SK-N-SH (cell line): Measurements from ENCODE around the gene PEDS1. TPM values are rescaled to one million over a fixed set of nuclear protein-coding genes. Genes with fewer than 3 reads are reported as not detected.
A peak's percentile ranks its signal among the peaks of the same experiment; 100 is the strongest.

ENCODE experiments used
- CTCF ChIA-PET: fragments of 300-600, 350-600 bp; formaldehyde crosslinking; extraction: SDS; loops from one replicate; lab custom pipeline; 2021; lab: Yijun Ruan, JAX
- POLR2A ChIA-PET: fragments of 350-600 bp; sonication (Branson Sonifier 250); formaldehyde crosslinking; extraction: SDS; loops from one replicate; lab custom pipeline; 2020; ENCODE audit warnings: antibody characterized with exemption, inconsistent platforms; lab: Yijun Ruan, JAX
- DNase-seq: peaks from one replicate; pipeline ENCODE4 v3.0.0; 2012
- H2AFZ ChIP-seq: fragments of 200-600 bp; sonication (generic); 2 replicates; pipeline ENCODE4 v1.8.1; 2016; ENCODE audit warnings: antibody characterized with exemption, mild to moderate bottlenecking, low read depth
- H3F3A ChIP-seq: fragments of 200-600 bp; sonication (generic); replicated peaks from 2 replicates; pipeline ENCODE3; 2016; ENCODE audit warnings: antibody characterized with exemption, mild to moderate bottlenecking; ENCODE audit not compliant: insufficient read depth
- H3K27ac ChIP-seq, 2 experiments: fragments of 200-500 bp in 1 of 2; fragments of 200-600 bp in 1 of 2; sonication (Bioruptor generic) in 1 of 2; sonication (generic), shearing (Covaris generic) in 1 of 2; 2 replicates each; pipeline versions ENCODE4 v1.5.1 to v1.6.1; 2014 to 2016; ENCODE audit warnings: low read depth in 2 of 2, inconsistent platforms in 1 of 2, low read length in 1 of 2, mild to moderate bottlenecking in 1 of 2, mixed read lengths in 1 of 2
- H3K27me3 ChIP-seq: fragments of 200-600 bp; sonication (generic), shearing (Covaris generic); 2 replicates; pipeline ENCODE4 v1.6.1; 2016; ENCODE audit warnings: mixed run types; ENCODE audit not compliant: insufficient read depth
- H3K36me3 ChIP-seq, 2 experiments: fragments of 200-500 bp in 1 of 2; fragments of 200-600 bp in 1 of 2; sonication (Bioruptor generic) in 1 of 2; sonication (generic) in 1 of 2; replicated peaks in 1 of 2; 2 replicates each; pipeline versions ENCODE3 to v1.5.1; 2014 to 2016; ENCODE audit warnings: low read length in 1 of 2, mild to moderate bottlenecking in 1 of 2; ENCODE audit not compliant: insufficient read depth in 2 of 2, control insufficient read depth in 1 of 2
- H3K4me1 ChIP-seq, 2 experiments: fragments of 200-500 bp in 1 of 2; fragments of 200-600 bp in 1 of 2; sonication (Bioruptor generic) in 1 of 2; sonication (generic), shearing (Covaris generic) in 1 of 2; 2 replicates each; pipeline versions ENCODE4 v1.5.1 to v1.6.1; 2014 to 2016; ENCODE audit warnings: low read depth in 1 of 2, low read length in 1 of 2, mixed run types in 1 of 2; ENCODE audit not compliant: insufficient read depth in 2 of 2, control insufficient read depth in 1 of 2
- H3K4me2 ChIP-seq: fragments of 200-600 bp; sonication (generic), shearing (Covaris generic); 2 replicates; pipeline ENCODE4 v1.6.1; 2017; ENCODE audit warnings: mixed run types
- H3K4me3 ChIP-seq, 2 experiments: fragments of 200-500 bp in 1 of 2; fragments of 200-600 bp in 1 of 2; sonication (Bioruptor generic) in 1 of 2; sonication (generic), shearing (Covaris generic) in 1 of 2; 2 replicates each; pipeline versions ENCODE4 v1.5.1 to v1.8.1; 2014 to 2016; ENCODE audit warnings: low read depth in 2 of 2, inconsistent platforms in 1 of 2, low read length in 1 of 2, mild to moderate bottlenecking in 1 of 2, mixed read lengths in 1 of 2, moderate library complexity in 1 of 2
- H3K79me2 ChIP-seq: fragments of 200-600 bp; sonication (generic); 2 replicates; pipeline ENCODE4 v1.8.1; 2017; ENCODE audit warnings: mild to moderate bottlenecking; ENCODE audit not compliant: insufficient read depth
- H3K9ac ChIP-seq: fragments of 200-600 bp; sonication (generic); 2 replicates; pipeline ENCODE4 v1.6.1; 2017; ENCODE audit warnings: mixed run types
- H3K9me2 ChIP-seq: fragments of 200-600 bp; sonication (generic); 2 replicates; pipeline ENCODE4 v1.6.1; 2017; ENCODE audit warnings: mixed run types
- H3K9me3 ChIP-seq: fragments of 200-600 bp; sonication (generic); 2 replicates; pipeline ENCODE4 v1.6.1; 2017; ENCODE audit warnings: mixed run types, mild to moderate bottlenecking, moderate library complexity
- H4K20me1 ChIP-seq: fragments of 200-600 bp; sonication (generic); 2 replicates; pipeline ENCODE4 v1.6.1; 2017; ENCODE audit warnings: mild to moderate bottlenecking, mixed run types; ENCODE audit not compliant: insufficient read depth
- ELF1 ChIP-seq: IDR thresholded peaks from 2 replicates; pipeline ENCODE4 v1.4.0; 2012
- FOXJ3 ChIP-seq: sonication (generic); formaldehyde crosslinking; IDR thresholded peaks from 2 replicates; pipeline ENCODE4 v1.5.1; 2020; ENCODE audit warnings: mild to moderate bottlenecking, missing genetic modification reagents
- FOXM1 ChIP-seq: IDR thresholded peaks from 2 replicates; pipeline ENCODE4 v1.4.0; 2012; ENCODE audit warnings: low read depth, mild to moderate bottlenecking
- IRF3 ChIP-seq: fragments of 150-350 bp; IDR thresholded peaks from 2 replicates; pipeline ENCODE4 v1.6.1; 2016; ENCODE audit warnings: mild to moderate bottlenecking, low read depth, low read length
- MEF2A ChIP-seq: IDR thresholded peaks from 2 replicates; pipeline ENCODE4 v1.4.0; 2012; ENCODE audit warnings: low read depth, borderline replicate concordance
- MXI1 ChIP-seq: IDR thresholded peaks from 2 replicates; pipeline ENCODE4 v1.6.1; 2012; ENCODE audit warnings: mild to moderate bottlenecking, low read depth, low read length, improper control_type of control experiment
- NRF1 ChIP-seq: IDR thresholded peaks from 2 replicates; pipeline ENCODE4 v1.6.1; 2012; ENCODE audit warnings: low read depth, mild to moderate bottlenecking, low read length
- POLR2AphosphoS5 ChIP-seq: IDR thresholded peaks from 2 replicates; pipeline ENCODE4 v1.6.1; 2012; ENCODE audit warnings: low read depth, low read length
- RCOR1 ChIP-seq: fragments of 150-350 bp; IDR thresholded peaks from 2 replicates; pipeline ENCODE4 v1.6.1; 2017; ENCODE audit warnings: antibody characterized with exemption, low read length
- RXRA ChIP-seq: IDR thresholded peaks from 2 replicates; pipeline ENCODE4 v1.4.0; 2012; ENCODE audit warnings: low read depth, mild to moderate bottlenecking, borderline replicate concordance
- TAF1 ChIP-seq: IDR thresholded peaks from 2 replicates; pipeline ENCODE4 v1.6.1; 2012; ENCODE audit warnings: low read depth, mild to moderate bottlenecking, low read length, moderate library complexity, borderline replicate concordance
- TCF12 ChIP-seq: IDR thresholded peaks from 2 replicates; pipeline ENCODE4 v1.4.0; 2012
- TEAD4 ChIP-seq: IDR thresholded peaks from 2 replicates; pipeline ENCODE4 v1.4.0; 2012; ENCODE audit warnings: mild to moderate bottlenecking, borderline replicate concordance; ENCODE audit not compliant: insufficient read depth
- YY1 ChIP-seq: IDR thresholded peaks from 2 replicates; pipeline ENCODE4 v1.4.0; 2012; ENCODE audit warnings: low read depth, mild to moderate bottlenecking
- WGBS: methylation state at CpG from one replicate; pipeline ENCODE4 v1.1.6; 2017; ENCODE audit warnings: low lambda C conversion rate; 5-methylcytosine and 5-hydroxymethylcytosine counted together
- polyA plus RNA-seq, 3 experiments: library from polyadenylated mRNA; depleted of rRNA; stranded (reverse); fragments of >200 nt; gene quantifications; 2 replicates each; pipeline ENCODE4 v1.2.3, GENCODE V29; 2012
- TF ChIP-seq, protein P1 (sequence below): fragments of 150-350 bp; IDR thresholded peaks from 2 replicates; pipeline ENCODE4 v1.6.1; 2017; ENCODE audit warnings: antibody characterized with exemption, low read length, low read depth, borderline replicate concordance

PEDS1 gene
- polyA plus RNA-seq, 1 of the 3 experiments (the other 2 are of a cell fraction), result 18.3 TPM

DNA sequence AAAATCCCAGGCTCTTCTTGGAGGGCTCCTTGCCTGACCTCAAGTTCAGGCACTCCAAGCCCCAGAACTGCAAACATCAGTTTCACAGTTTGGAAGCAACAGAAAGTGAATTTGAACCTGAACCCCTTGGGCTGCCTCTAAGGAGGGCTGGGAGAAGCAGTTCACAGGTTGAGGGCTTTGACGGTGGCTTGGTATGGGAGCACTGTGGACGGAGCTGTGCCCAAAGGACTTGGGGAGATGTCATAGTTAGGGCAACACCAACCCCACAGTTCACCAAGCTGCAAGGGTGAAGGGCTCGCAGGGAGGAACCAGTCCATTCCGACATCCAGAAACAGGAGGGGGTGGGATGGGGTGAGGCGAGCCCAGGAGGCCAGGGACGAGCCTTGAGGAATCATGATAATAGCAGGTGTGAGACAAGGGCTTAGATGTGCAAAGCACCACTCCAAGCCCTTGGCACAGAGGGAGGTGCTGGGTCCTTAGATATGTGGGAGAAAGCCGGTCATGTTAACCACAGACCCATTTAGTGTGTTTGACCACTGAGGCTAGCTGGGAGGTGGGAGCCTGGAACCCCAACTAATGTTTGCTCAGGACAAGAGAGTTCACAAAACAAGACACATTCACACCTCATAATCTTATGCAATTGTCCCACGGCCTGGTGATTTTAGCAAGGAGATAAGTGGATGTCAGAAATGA, 41.5 kb upstream of the PEDS1 start:
- CTCF ChIA-PET, result interaction anchor here (1.1 kb wide), 2 partner anchors 185 to 269 kb away, joined by 3 read pairs; no protein-coding TSS in a partner anchor
- Histone ChIP-seq H3K4me1 (peaks cover 4 to 19% of the 10 kb centered on the region in 2 experiments; a peak in 3 of 4 replicates), H2AFZ (no peak overlapping the region), H3K9ac (no peak overlapping the region), H3K9me2 (no peaks in the 10 kb centered on the region), H3F3A (peaks cover 3% of the 10 kb centered on the region), H3K36me3 (peaks cover 0 to 9% of the 10 kb centered on the region in 2 experiments), H3K4me3 (no peak overlapping the region), H3K4me2 (peak overlapping the region; percentile 92; the same call in 1 of the 2 replicates), H3K27ac (no peak overlapping the region), H3K27me3 (no peaks in the 10 kb centered on the region), H3K79me2 (peaks cover 37% of the 10 kb centered on the region)
- 94% methylated on average over 7 of the region's 8 CpGs for WGBS
- DNase-seq, result no peak
- POLR2A ChIA-PET, result interaction anchor here (0.6 kb wide), 1 partner anchor 601 kb away, joined by 3 read pairs; no protein-coding TSS in a partner anchor
- TF ChIP-seq TAF1, result no peak
- TF ChIP-seq FOXJ3 (CRISPR knock-in tag), result no peak
- no peak for TF ChIP-seq FOXM1
- no peak for TF ChIP-seq TEAD4
- TF ChIP-seq, protein P1, sequence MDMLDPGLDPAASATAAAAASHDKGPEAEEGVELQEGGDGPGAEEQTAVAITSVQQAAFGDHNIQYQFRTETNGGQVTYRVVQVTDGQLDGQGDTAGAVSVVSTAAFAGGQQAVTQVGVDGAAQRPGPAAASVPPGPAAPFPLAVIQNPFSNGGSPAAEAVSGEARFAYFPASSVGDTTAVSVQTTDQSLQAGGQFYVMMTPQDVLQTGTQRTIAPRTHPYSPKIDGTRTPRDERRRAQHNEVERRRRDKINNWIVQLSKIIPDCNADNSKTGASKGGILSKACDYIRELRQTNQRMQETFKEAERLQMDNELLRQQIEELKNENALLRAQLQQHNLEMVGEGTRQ, result no peak
- no peak for TF ChIP-seq ELF1
- no peak for TF ChIP-seq POLR2AphosphoS5
- no peak for TF ChIP-seq RXRA
- no peak for TF ChIP-seq YY1
- no peak for TF ChIP-seq IRF3
- TF ChIP-seq NRF1, result no peak
- TF ChIP-seq RCOR1, result no peak
- TF ChIP-seq MXI1, result no peak
- no peak for TF ChIP-seq TCF12
- TF ChIP-seq MEF2A, result no peak
- TF ChIP-seq, all 33 proteins: peak for 0
- Histone ChIP-seq H3K9me3 (no peaks in the 10 kb centered on the region), H4K20me1 (peaks cover 32% of the 10 kb centered on the region)

- Histone ChIP-seq H3K4me2 (peak overlapping the region; percentile 92; the same call in 1 of the 2 replicates), H3K27ac (no peak overlapping the region), H3K4me1 (peaks cover 4 to 19% of the 10 kb centered on the region in 2 experiments; a peak in 3 of 4 replicates), H2AFZ (no peak overlapping the region), H3K36me3 (peaks cover 0 to 8% of the 10 kb centered on the region in 2 experiments), H4K20me1 (peaks cover 32% of the 10 kb centered on the region), H3K9ac (0 out of 2 replicates have a peak overlapping the region, but pooled peaks have one; percentile 94)
- CTCF ChIA-PET, result interaction anchor here (1.1 kb wide), 2 partner anchors 185 to 270 kb away, joined by 3 read pairs; no protein-coding TSS in a partner anchor
- WGBS, result 81% methylated on average over 6 of the region's 7 CpGs
- POLR2A ChIA-PET, result no interaction called here
- no peak for DNase-seq
- TF ChIP-seq MXI1, result no peak
- TF ChIP-seq, all 33 proteins: peak for 0
- Histone ChIP-seq H3K4me3 (no peak overlapping the region; a peak in 1 of 4 replicates), H3K27me3 (no peaks in the 10 kb centered on the region), H3K9me3 (no peaks in the 10 kb centered on the region), H3F3A (peaks cover 3% of the 10 kb centered on the region), H3K79me2 (peaks cover 37% of the 10 kb centered on the region), H3K9me2 (no peaks in the 10 kb centered on the region)
These were observed 40.9 kb upstream of the PEDS1 start for GRCh38 chr20:50194422-50194830.
